ENCODE results near the gene MAML1. TPM values are rescaled to one million over a fixed set of nuclear protein-coding genes. Genes with fewer than 3 reads are reported as not detected.

Gene MAML1
- total and polyA plus RNA-seq, 10 of the 15 experiments (the other 5 are each of a cell fraction or from before 2014, with no cell fraction given) = 0.42 to 23.9 (median 7.3) TPM

GRCh38 chr5:179769271-179769670, 36.6 kb downstream of the MAML1 start:
- Histone ChIP-seq H3K27me3 (replicated peaks in 1 of 2; ENCODE audit: control insufficient read depth in 2 of 2, insufficient read depth in 2 of 2, low read length in 1 of 2) (no peaks in the 10 kb centered on the region), H4K20me1 (ENCODE audit: control insufficient read depth, insufficient read depth) (no peaks in the 10 kb centered on the region), H3K27ac (ENCODE audit: control insufficient read depth, insufficient read depth) (no peak overlapping the region), H3K9me3 (replicated peaks; ENCODE audit: control insufficient read depth, insufficient read depth, low read length) (no peaks in the 10 kb centered on the region), H3K9ac (ENCODE audit: control insufficient read depth, insufficient read depth, low read length) (no peak overlapping the region), H3K79me2 (ENCODE audit: control insufficient read depth, insufficient read depth, low read length) (no peaks in the 10 kb centered on the region; the same call in 1 of the 2 replicates), H3K4me3 (no peak overlapping the region), H3K36me3 (ENCODE audit: control insufficient read depth in 2 of 2, insufficient read depth in 2 of 2, low read length in 1 of 2) (peaks cover 24 to 35% of the 10 kb centered on the region in 2 experiments), H2AFZ (ENCODE audit: control insufficient read depth, low read depth, low read length) (no peak overlapping the region), H3K4me1 (ENCODE audit: control insufficient read depth, insufficient read depth, low read length) (no peaks in the 10 kb centered on the region), H3K4me2 (ENCODE audit: control insufficient read depth, insufficient read depth) (no peak overlapping the region)
- ATAC-seq (no peak), FAIRE-seq (no peak), DNase-seq (ENCODE audit: low read depth, low spot score) (no peak)
- TF ChIP-seq SREBF2 (IDR thresholded peaks at IDR 0.05; ENCODE audit: low read length) (no peak), NR2C1 (IDR thresholded peaks at IDR 0.05) (no peak), PML (IDR thresholded peaks at IDR 0.05; ENCODE audit: low read length) (no peak), ZNF207 (IDR thresholded peaks at IDR 0.05; ENCODE audit: borderline replicate concordance) (no peak), JUNB (IDR thresholded peaks at IDR 0.05) (no peak)
- CTCF ChIA-PET = interaction anchor here (1.0 kb wide), 1 partner anchor 25 kb away, joined by 3 read pairs; the partner anchor contains the start of gene LTC4S
- 73% methylated on average over 6 of the region's 6 CpGs for WGBS (ENCODE audit: insufficient coverage, insufficient replicate concordance, low lambda C conversion rate, missing lambda C conversion rate)
- intact Hi-C loops (cut with micrococcal nuclease; ENCODE audit: unreplicated experiment) = loop anchor here (10.0 kb wide), 1 partner anchor 206 kb away; no protein-coding TSS in a partner anchor
- RAD21 ChIA-PET (ENCODE audit: unreplicated experiment) = no interaction called here
- SMC1A ChIA-PET (ENCODE audit: uncharacterized antibody, unreplicated experiment) = no interaction called here
- POLR2A ChIA-PET = interaction anchor here (0.7 kb wide), 1 partner anchor 151 kb away, joined by 3 read pairs; no protein-coding TSS in a partner anchor
- BruUV-seq (replicated peaks) = no TSS peak
- in situ Hi-C loops (cut with MboI) = no loop called here

DNA sequence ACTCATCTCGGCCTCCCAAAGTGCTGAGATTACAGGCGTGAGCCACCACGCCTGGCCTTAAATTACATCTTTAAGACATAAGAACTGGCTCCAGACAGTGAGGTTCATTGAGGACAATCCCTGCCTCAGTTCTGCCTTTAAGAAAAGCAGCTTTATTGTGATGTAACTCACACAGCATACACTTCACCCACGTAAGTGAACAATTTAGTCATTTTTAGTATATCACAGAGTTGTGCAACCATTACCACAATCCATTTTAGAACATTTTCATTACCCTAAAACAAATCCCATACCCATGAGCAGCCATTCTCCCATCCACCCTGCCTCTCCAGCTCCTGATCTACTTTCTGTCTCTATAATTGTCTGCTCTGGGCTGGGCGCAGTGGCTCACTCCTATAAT, 37.2 kb downstream of the MAML1 start:
- Histone ChIP-seq H3K27ac (ENCODE audit: control insufficient read depth, insufficient read depth) (no peak overlapping the region), H3K4me2 (ENCODE audit: control insufficient read depth, insufficient read depth) (no peak overlapping the region), H3K9ac (ENCODE audit: control insufficient read depth, insufficient read depth, low read length) (no peak overlapping the region), H3K27me3 (replicated peaks in 1 of 2; ENCODE audit: control insufficient read depth in 2 of 2, insufficient read depth in 2 of 2, low read length in 1 of 2) (no peaks in the 10 kb centered on the region), H2AFZ (ENCODE audit: control insufficient read depth, low read depth, low read length) (no peak overlapping the region), H3K79me2 (ENCODE audit: control insufficient read depth, insufficient read depth, low read length) (no peaks in the 10 kb centered on the region; the same call in 1 of the 2 replicates), H3K4me1 (ENCODE audit: control insufficient read depth, insufficient read depth, low read length) (no peaks in the 10 kb centered on the region), H3K36me3 (ENCODE audit: control insufficient read depth in 2 of 2, insufficient read depth in 2 of 2, low read length in 1 of 2) (peaks cover 24 to 39% of the 10 kb centered on the region in 2 experiments), H3K9me3 (replicated peaks; ENCODE audit: control insufficient read depth, insufficient read depth, low read length) (no peaks in the 10 kb centered on the region), H4K20me1 (ENCODE audit: control insufficient read depth, insufficient read depth) (no peaks in the 10 kb centered on the region), H3K4me3 (no peak overlapping the region)
- POLR2A ChIA-PET = no interaction called here
- no peak for ATAC-seq
- in situ Hi-C loops (cut with MboI) (no loop called here), intact Hi-C loops (cut with micrococcal nuclease; ENCODE audit: unreplicated experiment) (loop anchor here (10.0 kb wide), 1 partner anchor 205 kb away; no protein-coding TSS in a partner anchor)
- CTCF ChIA-PET = no interaction called here
- SMC1A ChIA-PET (ENCODE audit: uncharacterized antibody, unreplicated experiment) = no interaction called here
- DNase-seq (ENCODE audit: low read depth, low spot score) = no peak
- no TSS peak for BruUV-seq (replicated peaks)
- RAD21 ChIA-PET (ENCODE audit: unreplicated experiment) = no interaction called here
- no peak for FAIRE-seq
- 99% methylated on average over 5 of the region's 5 CpGs for WGBS (ENCODE audit: insufficient coverage, insufficient replicate concordance, low lambda C conversion rate, missing lambda C conversion rate)
- TF ChIP-seq, protein P1, sequence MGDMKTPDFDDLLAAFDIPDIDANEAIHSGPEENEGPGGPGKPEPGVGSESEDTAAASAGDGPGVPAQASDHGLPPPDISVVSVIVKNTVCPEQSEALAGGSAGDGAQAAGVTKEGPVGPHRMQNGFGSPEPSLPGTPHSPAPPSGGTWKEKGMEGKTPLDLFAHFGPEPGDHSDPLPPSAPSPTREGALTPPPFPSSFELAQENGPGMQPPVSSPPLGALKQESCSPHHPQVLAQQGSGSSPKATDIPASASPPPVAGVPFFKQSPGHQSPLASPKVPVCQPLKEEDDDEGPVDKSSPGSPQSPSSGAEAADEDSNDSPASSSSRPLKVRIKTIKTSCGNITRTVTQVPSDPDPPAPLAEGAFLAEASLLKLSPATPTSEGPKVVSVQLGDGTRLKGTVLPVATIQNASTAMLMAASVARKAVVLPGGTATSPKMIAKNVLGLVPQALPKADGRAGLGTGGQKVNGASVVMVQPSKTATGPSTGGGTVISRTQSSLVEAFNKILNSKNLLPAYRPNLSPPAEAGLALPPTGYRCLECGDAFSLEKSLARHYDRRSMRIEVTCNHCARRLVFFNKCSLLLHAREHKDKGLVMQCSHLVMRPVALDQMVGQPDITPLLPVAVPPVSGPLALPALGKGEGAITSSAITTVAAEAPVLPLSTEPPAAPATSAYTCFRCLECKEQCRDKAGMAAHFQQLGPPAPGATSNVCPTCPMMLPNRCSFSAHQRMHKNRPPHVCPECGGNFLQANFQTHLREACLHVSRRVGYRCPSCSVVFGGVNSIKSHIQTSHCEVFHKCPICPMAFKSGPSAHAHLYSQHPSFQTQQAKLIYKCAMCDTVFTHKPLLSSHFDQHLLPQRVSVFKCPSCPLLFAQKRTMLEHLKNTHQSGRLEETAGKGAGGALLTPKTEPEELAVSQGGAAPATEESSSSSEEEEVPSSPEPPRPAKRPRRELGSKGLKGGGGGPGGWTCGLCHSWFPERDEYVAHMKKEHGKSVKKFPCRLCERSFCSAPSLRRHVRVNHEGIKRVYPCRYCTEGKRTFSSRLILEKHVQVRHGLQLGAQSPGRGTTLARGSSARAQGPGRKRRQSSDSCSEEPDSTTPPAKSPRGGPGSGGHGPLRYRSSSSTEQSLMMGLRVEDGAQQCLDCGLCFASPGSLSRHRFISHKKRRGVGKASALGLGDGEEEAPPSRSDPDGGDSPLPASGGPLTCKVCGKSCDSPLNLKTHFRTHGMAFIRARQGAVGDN (IDR thresholded peaks at IDR 0.05) = no peak
- TF ChIP-seq SRF (IDR thresholded peaks at IDR 0.05; ENCODE audit: low read depth in 2 of 2, low read length in 2 of 2) (no peak), ASH2L (IDR thresholded peaks at IDR 0.05; ENCODE audit: borderline replicate concordance, low read depth) (no peak), KDM1A (IDR thresholded peaks at IDR 0.05; ENCODE audit: borderline replicate concordance) (no peak), BMI1 (IDR thresholded peaks at IDR 0.05; ENCODE audit: borderline replicate concordance) (no peak), SMAD1 (IDR thresholded peaks at IDR 0.05; ENCODE audit: low read depth, partially characterized antibody) (no peak), EGR1 (IDR thresholded peaks at IDR 0.05; ENCODE audit: borderline replicate concordance in 1 of 2, low read depth in 2 of 2, low read length in 2 of 2) (no peak), ESRRA (IDR thresholded peaks at IDR 0.05; ENCODE audit: low read length) (no peak)
- TF ChIP-seq, protein P2, sequence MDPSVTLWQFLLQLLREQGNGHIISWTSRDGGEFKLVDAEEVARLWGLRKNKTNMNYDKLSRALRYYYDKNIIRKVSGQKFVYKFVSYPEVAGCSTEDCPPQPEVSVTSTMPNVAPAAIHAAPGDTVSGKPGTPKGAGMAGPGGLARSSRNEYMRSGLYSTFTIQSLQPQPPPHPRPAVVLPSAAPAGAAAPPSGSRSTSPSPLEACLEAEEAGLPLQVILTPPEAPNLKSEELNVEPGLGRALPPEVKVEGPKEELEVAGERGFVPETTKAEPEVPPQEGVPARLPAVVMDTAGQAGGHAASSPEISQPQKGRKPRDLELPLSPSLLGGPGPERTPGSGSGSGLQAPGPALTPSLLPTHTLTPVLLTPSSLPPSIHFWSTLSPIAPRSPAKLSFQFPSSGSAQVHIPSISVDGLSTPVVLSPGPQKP (IDR thresholded peaks at IDR 0.05; ENCODE audit: low read depth, low read length) = no peak
